CD14-positive monocyte (primary cell): ENCODE measurements around the gene ESD. TPM values are rescaled to one million over a fixed set of nuclear protein-coding genes. Genes with fewer than 3 reads are reported as not detected.
A peak's percentile ranks its signal among the peaks of the same experiment; 100 is the strongest.

Experiments used
- DNase-seq, 3 donors: peaks; one replicate each; pipeline ENCODE4 v3.0.0-alpha.2; 2011 to 2022
- H2AFZ ChIP-seq: 2 replicates; pipeline ENCODE4 v1.6.0; 2012; ENCODE audit warnings: mild to moderate bottlenecking, low read depth, low read length, inconsistent platforms; ENCODE audit not compliant: insufficient read depth, poor library complexity, severe bottlenecking
- H3K27ac ChIP-seq, 2 donors: 1 replicate in 1 of 2; 2 replicates in 1 of 2; pipeline ENCODE4 v1.5.1; 2012 to 2013; ENCODE audit warnings: low read length in 2 of 2, control low read depth in 1 of 2, inconsistent platforms in 1 of 2, low read depth in 1 of 2, mild to moderate bottlenecking in 1 of 2
- H3K27me3 ChIP-seq, 2 donors: one replicate each; pipeline versions ENCODE4 v1.6.0 to v1.6.1; 2011 to 2013; ENCODE audit warnings: low read length in 2 of 2; ENCODE audit not compliant: control insufficient read depth in 2 of 2, insufficient read depth in 2 of 2
- H3K36me3 ChIP-seq, 2 donors: replicated peaks in 1 of 2; 1 replicate in 1 of 2; 2 replicates in 1 of 2; pipeline versions ENCODE4 v1.5.1 to v1.6.1; 2012 to 2013; ENCODE audit warnings: low read length in 2 of 2, control low read depth in 1 of 2, inconsistent platforms in 1 of 2, mild to moderate bottlenecking in 1 of 2; ENCODE audit not compliant: insufficient read depth in 2 of 2, control insufficient read depth in 1 of 2
- H3K4me1 ChIP-seq, 2 donors: 1 replicate in 1 of 2; 2 replicates in 1 of 2; pipeline versions ENCODE4 v1.5.1 to v1.6.1; 2012 to 2013; ENCODE audit warnings: low read length in 2 of 2, control low read depth in 1 of 2, inconsistent platforms in 1 of 2, mild to moderate bottlenecking in 1 of 2, moderate library complexity in 1 of 2; ENCODE audit not compliant: insufficient read depth in 2 of 2, control insufficient read depth in 1 of 2
- H3K4me2 ChIP-seq: replicated peaks from 2 replicates; pipeline ENCODE3; 2012; ENCODE audit warnings: low read length, moderate library complexity, mild to moderate bottlenecking; ENCODE audit not compliant: poor library complexity, severe bottlenecking; ENCODE audit errors: extremely low read depth
- H3K4me3 ChIP-seq, 3 experiments: fragments of 200-600 bp in 1 of 3; sonication (generic) in 1 of 3; replicated peaks in 1 of 3; 1 replicate in 2 of 3; 2 replicates in 1 of 3; pipeline ENCODE4 v1.5.1; 2011 to 2013; ENCODE audit warnings: low read length in 3 of 3, mild to moderate bottlenecking in 3 of 3, control low read depth in 2 of 3, low read depth in 2 of 3, inconsistent platforms in 1 of 3, moderate library complexity in 1 of 3
- H3K79me2 ChIP-seq: 2 replicates; pipeline ENCODE4 v1.6.0; 2012; ENCODE audit warnings: mild to moderate bottlenecking, control low read depth, inconsistent platforms, low read length, moderate library complexity; ENCODE audit not compliant: insufficient read depth
- H3K9ac ChIP-seq: 2 replicates; pipeline ENCODE4 v1.6.0; 2017; ENCODE audit warnings: low read length, mild to moderate bottlenecking; ENCODE audit not compliant: insufficient read depth, poor library complexity, severe bottlenecking
- H3K9me3 ChIP-seq, 2 donors: replicated peaks in 1 of 2; 1 replicate in 1 of 2; 2 replicates in 1 of 2; pipeline versions ENCODE4 v1.5.1 to v1.6.1; 2012 to 2013; ENCODE audit warnings: low read length in 2 of 2, control low read depth in 1 of 2; ENCODE audit not compliant: control insufficient read depth in 1 of 2, insufficient read depth in 1 of 2
- H4K20me1 ChIP-seq: 2 replicates; pipeline ENCODE4 v1.6.0; 2012; ENCODE audit warnings: mild to moderate bottlenecking, low read length, control low read depth, moderate library complexity; ENCODE audit not compliant: insufficient read depth
- H3K27ac Mint-ChIP-seq, 7 donors: one replicate each; pipeline ENCODE4 v1.8.0; 2020; ENCODE audit warnings: mild to moderate bottlenecking in 7 of 7, mixed read lengths in 7 of 7, moderate library complexity in 6 of 7, inconsistent platforms in 2 of 7
- H3K27me3 Mint-ChIP-seq, 3 donors: one replicate each; pipeline ENCODE4 v1.8.0; 2021 to 2022; ENCODE audit warnings: low read depth in 3 of 3, mild to moderate bottlenecking in 3 of 3, mixed read lengths in 3 of 3, moderate library complexity in 3 of 3, inconsistent platforms in 1 of 3
- H3K36me3 Mint-ChIP-seq, 2 donors: one replicate each; pipeline ENCODE4 v1.8.0; 2020; ENCODE audit warnings: mixed read lengths in 2 of 2, inconsistent platforms in 1 of 2, mild to moderate bottlenecking in 1 of 2
- H3K4me1 Mint-ChIP-seq: one replicate; pipeline ENCODE4 v1.8.0; 2020; ENCODE audit warnings: mild to moderate bottlenecking, mixed read lengths
- H3K4me3 Mint-ChIP-seq, 2 donors: one replicate each; pipeline ENCODE4 v1.8.0; 2020; ENCODE audit warnings: mild to moderate bottlenecking in 2 of 2, mixed read lengths in 2 of 2, moderate library complexity in 1 of 2
- H3K9me3 Mint-ChIP-seq, 7 donors: one replicate each; pipeline ENCODE4 v1.8.0; 2020 to 2022; ENCODE audit warnings: mixed read lengths in 7 of 7, mild to moderate bottlenecking in 6 of 7, moderate library complexity in 6 of 7, inconsistent platforms in 2 of 7
- WGBS: methylation state at CpG from one replicate; pipeline ENCODE4 v1.1.5; 2013; ENCODE audit warnings: missing lambda C conversion rate; ENCODE audit not compliant: insufficient coverage; 5-methylcytosine and 5-hydroxymethylcytosine counted together
- intact Hi-C, 2 donors: fragments of 100-400 bp; cut with micrococcal nuclease; formaldehyde crosslinking; loops; one replicate each; pipeline versions ENCODE4 v1.15.0 to v1.15.1; 2023
- polyA plus RNA-seq, 3 donors: library from polyadenylated mRNA; depleted of rRNA in 1 of 3; unstranded in 2 of 3; stranded (reverse) in 1 of 3; fragments of 300-500 nt in 2 of 3; fragments of >200 nt in 1 of 3; fragmentation: Illumina TruSeq in 2 of 3; gene quantifications; 1 replicate in 2 of 3; 2 replicates in 1 of 3; pipeline ENCODE4 v1.2.3, GENCODE V29; 2012 to 2021
- TF ChIP-seq, protein P1 (sequence below): fragments of 200-600 bp; IDR thresholded peaks from one replicate; pipeline ENCODE4 v1.8.0; 2022; ENCODE audit warnings: antibody characterized with exemption, mild to moderate bottlenecking

ESD gene
- polyA plus RNA-seq, 3 donors = 46.8 to 147 (median 139) TPM

DNA sequence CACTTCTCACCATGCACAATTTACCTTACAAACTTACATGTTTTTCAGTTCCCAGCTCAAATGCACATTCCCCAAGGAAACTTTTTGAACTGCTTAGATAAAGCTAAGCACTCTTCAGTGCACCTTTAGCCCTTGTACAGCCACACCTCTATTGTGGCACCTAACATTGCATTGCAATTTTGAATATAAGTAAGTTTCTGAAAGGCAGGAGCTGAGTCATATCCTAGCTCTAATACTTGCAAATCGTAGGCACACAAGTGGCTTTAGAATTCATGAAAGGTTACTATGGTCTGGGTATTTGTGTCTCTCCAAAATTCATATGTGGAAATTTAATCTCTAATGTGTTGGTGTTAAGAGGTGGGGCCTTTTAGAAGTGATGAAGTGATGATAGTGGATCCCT is 4.9 kb upstream of the ESD start:
- H3K27me3 Mint-ChIP-seq = peaks cover 1 to 3% (median 2%) of the 10 kb centered on the region in 3 donors
- 50% methylated on average over 1 of the region's 1 CpG for WGBS
- H2AFZ ChIP-seq = no peak overlapping the region

DNA sequence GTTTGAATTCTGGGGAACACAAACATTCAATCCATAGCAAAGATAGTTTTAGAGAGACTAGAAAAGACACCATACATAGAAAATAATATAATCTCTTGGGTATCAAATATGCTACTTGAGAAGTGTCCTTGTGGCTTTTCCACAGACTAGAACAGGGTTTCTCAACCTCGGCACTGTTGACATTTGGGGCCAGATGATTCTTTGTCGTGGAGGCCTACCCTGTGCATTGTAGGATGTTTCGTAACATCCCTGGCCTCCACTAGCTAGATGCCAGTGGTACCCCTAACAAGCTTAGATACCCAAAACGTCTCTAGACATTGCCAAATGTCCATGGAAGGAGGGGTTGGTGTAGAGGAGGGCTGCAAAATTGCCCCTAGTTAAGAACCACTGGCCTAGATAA is 2.2 kb upstream of the ESD start:
- peaks cover 15 to 20% of the 10 kb centered on the region in 2 donors for H3K4me1 ChIP-seq
- peaks cover 0 to 5% of the 10 kb centered on the region in 2 donors for H3K36me3 Mint-ChIP-seq
- peaks cover 26% of the 10 kb centered on the region for H3K79me2 ChIP-seq
- peak overlapping the region; percentile 21 for H2AFZ ChIP-seq
- H3K27ac ChIP-seq = no peak overlapping the region
- peaks cover 32% of the 10 kb centered on the region for H3K4me1 Mint-ChIP-seq
- intact Hi-C loops = no loop called here
- 40% methylated on average over 1 of the region's 4 CpGs for WGBS
- no peak overlapping the region for H3K4me2 ChIP-seq
- peaks cover 0 to 2% (median 1%) of the 10 kb centered on the region in 3 donors for H3K27me3 Mint-ChIP-seq
- H3K9me3 ChIP-seq = no peaks in the 10 kb centered on the region
- H3K4me3 Mint-ChIP-seq = no peak overlapping the region
- no peaks in the 10 kb centered on the region for H3K27me3 ChIP-seq
- no peak for DNase-seq
- no peak overlapping the region for H3K27ac Mint-ChIP-seq
- H3K9me3 Mint-ChIP-seq = peaks cover 0 to 4% (median under 1%) of the 10 kb centered on the region in 7 donors
- H3K36me3 ChIP-seq = no peaks in the 10 kb centered on the region
- H3K4me3 ChIP-seq = no peak overlapping the region
- H3K9ac ChIP-seq = no peak overlapping the region
- TF ChIP-seq, protein P1, sequence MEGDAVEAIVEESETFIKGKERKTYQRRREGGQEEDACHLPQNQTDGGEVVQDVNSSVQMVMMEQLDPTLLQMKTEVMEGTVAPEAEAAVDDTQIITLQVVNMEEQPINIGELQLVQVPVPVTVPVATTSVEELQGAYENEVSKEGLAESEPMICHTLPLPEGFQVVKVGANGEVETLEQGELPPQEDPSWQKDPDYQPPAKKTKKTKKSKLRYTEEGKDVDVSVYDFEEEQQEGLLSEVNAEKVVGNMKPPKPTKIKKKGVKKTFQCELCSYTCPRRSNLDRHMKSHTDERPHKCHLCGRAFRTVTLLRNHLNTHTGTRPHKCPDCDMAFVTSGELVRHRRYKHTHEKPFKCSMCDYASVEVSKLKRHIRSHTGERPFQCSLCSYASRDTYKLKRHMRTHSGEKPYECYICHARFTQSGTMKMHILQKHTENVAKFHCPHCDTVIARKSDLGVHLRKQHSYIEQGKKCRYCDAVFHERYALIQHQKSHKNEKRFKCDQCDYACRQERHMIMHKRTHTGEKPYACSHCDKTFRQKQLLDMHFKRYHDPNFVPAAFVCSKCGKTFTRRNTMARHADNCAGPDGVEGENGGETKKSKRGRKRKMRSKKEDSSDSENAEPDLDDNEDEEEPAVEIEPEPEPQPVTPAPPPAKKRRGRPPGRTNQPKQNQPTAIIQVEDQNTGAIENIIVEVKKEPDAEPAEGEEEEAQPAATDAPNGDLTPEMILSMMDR = no peak
- no peaks in the 10 kb centered on the region for H4K20me1 ChIP-seq

More for the DNA sequence above, 4.9 kb upstream of the ESD start:
- intact Hi-C loops = no loop called here
- H3K4me1 Mint-ChIP-seq = peaks cover 11% of the 10 kb centered on the region
- H3K9me3 Mint-ChIP-seq = peaks cover 8 to 19% (median 15%) of the 10 kb centered on the region in 7 donors
- DNase-seq = no peak
- H3K4me1 ChIP-seq = peaks cover 5 to 9% of the 10 kb centered on the region in 2 donors
- H3K9me3 ChIP-seq = peaks cover 9% of the 10 kb centered on the region in 2 donors
- no peak overlapping the region for H3K9ac ChIP-seq
- TF ChIP-seq, protein P1 = no peak
- H3K4me2 ChIP-seq = no peak overlapping the region
- H3K27me3 ChIP-seq = no peaks in the 10 kb centered on the region
- H3K36me3 ChIP-seq = no peaks in the 10 kb centered on the region
- no peaks in the 10 kb centered on the region for H4K20me1 ChIP-seq
- H3K27ac ChIP-seq = no peak overlapping the region
- H3K36me3 Mint-ChIP-seq = no peaks in the 10 kb centered on the region
- no peaks in the 10 kb centered on the region for H3K79me2 ChIP-seq
- no peak overlapping the region for H3K4me3 ChIP-seq
- no peak overlapping the region for H3K4me3 Mint-ChIP-seq
- H3K27ac Mint-ChIP-seq = no peak overlapping the region
